ENCODE data around the gene CFHR3. TPM values are rescaled to one million over a fixed set of nuclear protein-coding genes. Genes with fewer than 3 reads are reported as not detected.

CFHR3 gene
- polyA plus RNA-seq, 3 donors, result 0.09 to 0.31 (median 0.24) TPM

Other genes starting within 250 kb of the CFHR3 start
- gene KCNT2, start 166.4 kb upstream of the CFHR3 start, polyA plus RNA-seq (ENCODE audit: insufficient read length in 3 of 3), result 10 to 100 TPM in 1 of 3 donors, 1 to 10 TPM in 2; 7.3 to 10.1 (median 9.8) TPM
- gene CFH, start 122.8 kb upstream of the CFHR3 start, polyA plus RNA-seq (ENCODE audit: insufficient read length in 3 of 3), result 10 to 100 TPM; 20.4 to 30.7 (median 27.7) TPM
- under 1 TPM in 2 of 3 donors, not detected in 1; 0.13 to 0.29 TPM for gene CFHR1, start 44.9 kb downstream of the CFHR3 start, polyA plus RNA-seq (ENCODE audit: insufficient read length in 3 of 3)
- gene CFHR4, start 113.2 kb downstream of the CFHR3 start, polyA plus RNA-seq (ENCODE audit: insufficient read length in 3 of 3), result not detected
- gene CFHR2, start 168.9 kb downstream of the CFHR3 start, polyA plus RNA-seq (ENCODE audit: insufficient read length in 3 of 3), result not detected
- not detected for gene CFHR5, start 202.7 kb downstream of the CFHR3 start, polyA plus RNA-seq (ENCODE audit: insufficient read length in 3 of 3)